ENCODE results near the gene NAV2. TPM values are rescaled to one million over a fixed set of nuclear protein-coding genes. Genes with fewer than 3 reads are reported as not detected.

Gene NAV2
- total RNA-seq, 1 experiment from 2014 or later = 2.1 TPM

DNA sequence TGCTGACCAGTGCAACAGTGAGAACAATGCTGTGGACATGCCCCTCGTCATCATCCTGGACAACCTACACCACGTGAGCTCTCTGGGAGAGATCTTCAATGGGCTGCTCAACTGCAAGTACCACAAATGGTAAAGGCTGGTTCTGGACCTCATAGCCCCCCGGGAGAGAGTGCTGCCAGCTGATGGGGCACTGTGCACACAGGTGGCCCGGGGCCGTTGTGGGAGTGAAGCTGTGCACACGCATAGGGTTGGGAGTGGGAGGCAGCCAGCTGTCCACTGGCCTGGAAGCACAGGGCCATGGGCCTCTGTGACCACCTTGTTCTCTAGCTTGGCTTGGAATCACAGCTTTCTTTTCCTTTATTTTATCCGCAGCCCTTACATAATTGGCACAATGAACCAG is 390.6 kb downstream of the NAV2 start:
- Histone ChIP-seq H3K27ac (ENCODE audit: low read depth, low read length) (no peak overlapping the region), H3K4me3 (replicated peaks in 1 of 2; ENCODE audit: low read depth in 1 of 2, low read length in 2 of 2) (no peak overlapping the region), H3K9me2 (ENCODE audit: insufficient read depth) (no peaks in the 10 kb centered on the region), H3K9me3 (ENCODE audit: control insufficient read depth in 1 of 2, insufficient read depth in 1 of 2, low read depth in 1 of 2, low read length in 2 of 2) (no peaks in the 10 kb centered on the region), H3K4me2 (ENCODE audit: low read length) (no peak overlapping the region), H4K20me1 (ENCODE audit: insufficient read depth) (no peaks in the 10 kb centered on the region), H3K36me3 (ENCODE audit: control insufficient read depth in 1 of 2, insufficient read depth in 2 of 2, low read length in 2 of 2) (no peaks in the 10 kb centered on the region), H3K9ac (ENCODE audit: low read length) (no peak overlapping the region), H3K79me2 (ENCODE audit: insufficient read depth, low read length) (no peaks in the 10 kb centered on the region), H3K4me1 (ENCODE audit: control insufficient read depth in 1 of 2, insufficient read depth in 2 of 2, low read length in 2 of 2) (no peaks in the 10 kb centered on the region), H3K27me3 (ENCODE audit: insufficient read depth, low read length) (no peaks in the 10 kb centered on the region), H2AFZ (ENCODE audit: low read depth, low read length, poor library complexity, severe bottlenecking) (no peak overlapping the region)
- BruUV-seq (replicated peaks) = no TSS peak
- no peak for DNase-seq (ENCODE audit: low read depth, low spot score)
- TF ChIP-seq ZNF274 (IDR thresholded peaks at IDR 0.05; ENCODE audit: low read depth, low read length) (no peak), POLR2AphosphoS5 (IDR thresholded peaks at IDR 0.05; ENCODE audit: low read depth, low read length) (no peak)
- intact Hi-C loops (cut with micrococcal nuclease) = no loop called here
- RAD21 ChIA-PET (ENCODE audit: low non-redundant PET in 1 of 2, low total read pairs in 2 of 2, uncharacterized antibody in 2 of 2, unreplicated experiment in 2 of 2) = no interaction called here
- POLR2A ChIA-PET = no interaction called here
- CTCF ChIA-PET = no interaction called here
- ATAC-seq = no peak

DNA sequence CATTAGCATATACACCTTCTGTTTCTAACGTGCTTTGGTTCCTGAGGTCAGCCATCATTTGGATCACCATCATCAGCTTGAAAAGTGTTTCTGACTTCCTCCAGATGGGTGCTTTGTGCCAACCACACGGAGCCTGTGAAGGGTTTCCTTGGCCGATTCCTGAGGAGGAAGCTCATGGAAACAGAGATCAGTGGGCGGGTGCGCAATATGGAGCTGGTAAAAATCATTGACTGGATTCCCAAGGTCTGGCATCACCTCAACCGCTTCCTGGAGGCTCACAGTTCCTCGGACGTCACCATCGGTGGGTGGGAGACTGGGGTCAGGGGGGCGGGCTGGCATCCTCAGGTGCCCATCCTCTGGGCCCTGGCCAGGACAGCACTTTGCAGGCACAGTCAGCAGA is 392.8 kb downstream of the NAV2 start:
- ChIA-PET CTCF (interaction anchor here (1.1 kb wide), 1 partner anchor 27 kb away, joined by 3 read pairs; no protein-coding TSS in a partner anchor), RAD21 (ENCODE audit: low non-redundant PET in 1 of 2, low total read pairs in 2 of 2, uncharacterized antibody in 2 of 2, unreplicated experiment in 2 of 2) (no interaction called here), POLR2A (no interaction called here)
- H3K27ac ChIP-seq (ENCODE audit: low read depth, low read length) = no peak overlapping the region
- no peak overlapping the region for H3K9ac ChIP-seq (ENCODE audit: low read length)
- H4K20me1 ChIP-seq (ENCODE audit: insufficient read depth) = no peaks in the 10 kb centered on the region
- no peaks in the 10 kb centered on the region for H3K79me2 ChIP-seq (ENCODE audit: insufficient read depth, low read length)
- H3K36me3 ChIP-seq (ENCODE audit: control insufficient read depth in 1 of 2, insufficient read depth in 2 of 2, low read length in 2 of 2) = no peaks in the 10 kb centered on the region
- no peak overlapping the region for H2AFZ ChIP-seq (ENCODE audit: low read depth, low read length, poor library complexity, severe bottlenecking)
- H3K4me3 ChIP-seq (replicated peaks in 1 of 2; ENCODE audit: low read depth in 1 of 2, low read length in 2 of 2) = no peak overlapping the region
- ATAC-seq (no peak), DNase-seq (ENCODE audit: low read depth, low spot score) (no peak)
- no peaks in the 10 kb centered on the region for H3K27me3 ChIP-seq (ENCODE audit: insufficient read depth, low read length)
- intact Hi-C loops (cut with micrococcal nuclease) = no loop called here
- no peaks in the 10 kb centered on the region for H3K9me2 ChIP-seq (ENCODE audit: insufficient read depth)
- no peaks in the 10 kb centered on the region for H3K9me3 ChIP-seq (ENCODE audit: control insufficient read depth in 1 of 2, insufficient read depth in 1 of 2, low read depth in 1 of 2, low read length in 2 of 2)
- no peak overlapping the region for H3K4me2 ChIP-seq (ENCODE audit: low read length)
- H3K4me1 ChIP-seq (ENCODE audit: control insufficient read depth in 1 of 2, insufficient read depth in 2 of 2, low read length in 2 of 2) = no peaks in the 10 kb centered on the region; a peak in 1 of 4 replicates
- no TSS peak for BruUV-seq (replicated peaks)
- TF ChIP-seq YY1 (IDR thresholded peaks at IDR 0.05; ENCODE audit: extremely low read depth, insufficient replicate concordance, low read depth, low read length) (no peak), POLR2A (IDR thresholded peaks at IDR 0.05; ENCODE audit: borderline replicate concordance, extremely low read depth, insufficient read depth, insufficient read length) (no peak), EZH2phosphoT487 (IDR thresholded peaks at IDR 0.05; ENCODE audit: borderline replicate concordance) (no peak), ZNF274 (IDR thresholded peaks at IDR 0.05; ENCODE audit: low read depth, low read length) (no peak), TCF7L2 (IDR thresholded peaks at IDR 0.05; ENCODE audit: borderline replicate concordance, extremely low read depth, insufficient read depth, insufficient read length) (no peak), ELF1 (IDR thresholded peaks at IDR 0.05; ENCODE audit: borderline replicate concordance, low read depth) (no peak)
- TF ChIP-seq, protein P1, sequence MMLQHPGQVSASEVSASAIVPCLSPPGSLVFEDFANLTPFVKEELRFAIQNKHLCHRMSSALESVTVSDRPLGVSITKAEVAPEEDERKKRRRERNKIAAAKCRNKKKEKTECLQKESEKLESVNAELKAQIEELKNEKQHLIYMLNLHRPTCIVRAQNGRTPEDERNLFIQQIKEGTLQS (IDR thresholded peaks at IDR 0.05) = no peak
- TF ChIP-seq, protein P2, sequence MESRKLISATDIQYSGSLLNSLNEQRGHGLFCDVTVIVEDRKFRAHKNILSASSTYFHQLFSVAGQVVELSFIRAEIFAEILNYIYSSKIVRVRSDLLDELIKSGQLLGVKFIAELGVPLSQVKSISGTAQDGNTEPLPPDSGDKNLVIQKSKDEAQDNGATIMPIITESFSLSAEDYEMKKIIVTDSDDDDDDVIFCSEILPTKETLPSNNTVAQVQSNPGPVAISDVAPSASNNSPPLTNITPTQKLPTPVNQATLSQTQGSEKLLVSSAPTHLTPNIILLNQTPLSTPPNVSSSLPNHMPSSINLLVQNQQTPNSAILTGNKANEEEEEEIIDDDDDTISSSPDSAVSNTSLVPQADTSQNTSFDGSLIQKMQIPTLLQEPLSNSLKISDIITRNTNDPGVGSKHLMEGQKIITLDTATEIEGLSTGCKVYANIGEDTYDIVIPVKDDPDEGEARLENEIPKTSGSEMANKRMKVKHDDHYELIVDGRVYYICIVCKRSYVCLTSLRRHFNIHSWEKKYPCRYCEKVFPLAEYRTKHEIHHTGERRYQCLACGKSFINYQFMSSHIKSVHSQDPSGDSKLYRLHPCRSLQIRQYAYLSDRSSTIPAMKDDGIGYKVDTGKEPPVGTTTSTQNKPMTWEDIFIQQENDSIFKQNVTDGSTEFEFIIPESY (IDR thresholded peaks at IDR 0.05; ENCODE audit: extremely low read depth, insufficient replicate concordance, low read length) = no peak
- TF ChIP-seq, protein P3, sequence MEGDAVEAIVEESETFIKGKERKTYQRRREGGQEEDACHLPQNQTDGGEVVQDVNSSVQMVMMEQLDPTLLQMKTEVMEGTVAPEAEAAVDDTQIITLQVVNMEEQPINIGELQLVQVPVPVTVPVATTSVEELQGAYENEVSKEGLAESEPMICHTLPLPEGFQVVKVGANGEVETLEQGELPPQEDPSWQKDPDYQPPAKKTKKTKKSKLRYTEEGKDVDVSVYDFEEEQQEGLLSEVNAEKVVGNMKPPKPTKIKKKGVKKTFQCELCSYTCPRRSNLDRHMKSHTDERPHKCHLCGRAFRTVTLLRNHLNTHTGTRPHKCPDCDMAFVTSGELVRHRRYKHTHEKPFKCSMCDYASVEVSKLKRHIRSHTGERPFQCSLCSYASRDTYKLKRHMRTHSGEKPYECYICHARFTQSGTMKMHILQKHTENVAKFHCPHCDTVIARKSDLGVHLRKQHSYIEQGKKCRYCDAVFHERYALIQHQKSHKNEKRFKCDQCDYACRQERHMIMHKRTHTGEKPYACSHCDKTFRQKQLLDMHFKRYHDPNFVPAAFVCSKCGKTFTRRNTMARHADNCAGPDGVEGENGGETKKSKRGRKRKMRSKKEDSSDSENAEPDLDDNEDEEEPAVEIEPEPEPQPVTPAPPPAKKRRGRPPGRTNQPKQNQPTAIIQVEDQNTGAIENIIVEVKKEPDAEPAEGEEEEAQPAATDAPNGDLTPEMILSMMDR (IDR thresholded peaks at IDR 0.05 in 2 of 3, conservative IDR thresholded peaks at IDR 0.05 in 1 of 3; ENCODE audit: borderline replicate concordance in 1 of 3, insufficient read depth in 1 of 3, low read depth in 2 of 3, low read length in 2 of 3) = no peak
- TF ChIP-seq, protein P4, sequence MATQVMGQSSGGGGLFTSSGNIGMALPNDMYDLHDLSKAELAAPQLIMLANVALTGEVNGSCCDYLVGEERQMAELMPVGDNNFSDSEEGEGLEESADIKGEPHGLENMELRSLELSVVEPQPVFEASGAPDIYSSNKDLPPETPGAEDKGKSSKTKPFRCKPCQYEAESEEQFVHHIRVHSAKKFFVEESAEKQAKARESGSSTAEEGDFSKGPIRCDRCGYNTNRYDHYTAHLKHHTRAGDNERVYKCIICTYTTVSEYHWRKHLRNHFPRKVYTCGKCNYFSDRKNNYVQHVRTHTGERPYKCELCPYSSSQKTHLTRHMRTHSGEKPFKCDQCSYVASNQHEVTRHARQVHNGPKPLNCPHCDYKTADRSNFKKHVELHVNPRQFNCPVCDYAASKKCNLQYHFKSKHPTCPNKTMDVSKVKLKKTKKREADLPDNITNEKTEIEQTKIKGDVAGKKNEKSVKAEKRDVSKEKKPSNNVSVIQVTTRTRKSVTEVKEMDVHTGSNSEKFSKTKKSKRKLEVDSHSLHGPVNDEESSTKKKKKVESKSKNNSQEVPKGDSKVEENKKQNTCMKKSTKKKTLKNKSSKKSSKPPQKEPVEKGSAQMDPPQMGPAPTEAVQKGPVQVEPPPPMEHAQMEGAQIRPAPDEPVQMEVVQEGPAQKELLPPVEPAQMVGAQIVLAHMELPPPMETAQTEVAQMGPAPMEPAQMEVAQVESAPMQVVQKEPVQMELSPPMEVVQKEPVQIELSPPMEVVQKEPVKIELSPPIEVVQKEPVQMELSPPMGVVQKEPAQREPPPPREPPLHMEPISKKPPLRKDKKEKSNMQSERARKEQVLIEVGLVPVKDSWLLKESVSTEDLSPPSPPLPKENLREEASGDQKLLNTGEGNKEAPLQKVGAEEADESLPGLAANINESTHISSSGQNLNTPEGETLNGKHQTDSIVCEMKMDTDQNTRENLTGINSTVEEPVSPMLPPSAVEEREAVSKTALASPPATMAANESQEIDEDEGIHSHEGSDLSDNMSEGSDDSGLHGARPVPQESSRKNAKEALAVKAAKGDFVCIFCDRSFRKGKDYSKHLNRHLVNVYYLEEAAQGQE (IDR thresholded peaks at IDR 0.05; ENCODE audit: low read depth) = no peak

All from HCT116 (cell line).